ENCODE data around the gene SLC38A3. TPM values are rescaled to one million over a fixed set of nuclear protein-coding genes. Genes with fewer than 3 reads are reported as not detected.
A peak's percentile ranks its signal among the peaks of the same experiment; 100 is the strongest.
"Not testable (repeated sequence)": the region's sequence is repeated elsewhere in the genome, so short reads cannot be mapped to it uniquely, and the experiment has no call there.

The SLC38A3 gene
- total and polyA plus RNA-seq, 2 donors from 2014 or later, result 1.6 to 4.2 TPM

GRCh38 chr3:50226888-50227389 lies 21.9 kb downstream of the SLC38A3 start:
- peak in 2 of 5 donors; percentile 69 to 86 for DNase-seq
- TF ChIP-seq CTCF (IDR thresholded peaks at IDR 0.05; ENCODE audit: borderline replicate concordance, extremely low read depth, insufficient read depth), result no peak
- Histone ChIP-seq H3K27ac (ENCODE audit: low read depth in 2 of 2, low read length in 2 of 2) (peak overlapping the region in 1 of 2 donors; percentile 23), H3K9ac (ENCODE audit: low read length in 3 of 3) (peak overlapping the region; percentile 21 to 49 (median 33)), H3K9me3 (ENCODE audit: control insufficient read depth in 2 of 3, insufficient read depth in 1 of 3, low read length in 3 of 3) (no peaks in the 10 kb centered on the region), H3K4me1 (ENCODE audit: control insufficient read depth in 2 of 3, insufficient read depth in 2 of 3, low read depth in 1 of 3, low read length in 3 of 3) (peaks cover 0 to 21% (median 0%) of the 10 kb centered on the region in 3 donors), H3K27me3 (ENCODE audit: control insufficient read depth, insufficient read depth, low read length) (no peaks in the 10 kb centered on the region), H3K4me3 (ENCODE audit: low read length in 3 of 3) (peak overlapping the region; percentile 41 to 52 (median 44)), H3K36me3 (ENCODE audit: control insufficient read depth in 2 of 3, insufficient read depth in 3 of 3, low read length in 3 of 3) (no peaks in the 10 kb centered on the region)
- FAIRE-seq, result no peak
- intact Hi-C loops (cut with DNase I), result loop anchor here (5.0 kb wide), 1 partner anchor 45 kb away; no protein-coding TSS in a partner anchor

- H3K36me3 ChIP-seq (ENCODE audit: control insufficient read depth in 2 of 3, insufficient read depth in 3 of 3, low read length in 3 of 3), result no peaks in the 10 kb centered on the region
- H3K27me3 ChIP-seq (ENCODE audit: control insufficient read depth, insufficient read depth, low read length), result no peaks in the 10 kb centered on the region
- H3K9ac ChIP-seq (ENCODE audit: low read length in 3 of 3), result peak overlapping the region; percentile 27 to 92 (median 52)
- DNase-seq (peak; percentile 97 to 98 (median 98)), FAIRE-seq (no peak)
- H3K4me1 ChIP-seq (ENCODE audit: control insufficient read depth in 2 of 3, insufficient read depth in 2 of 3, low read depth in 1 of 3, low read length in 3 of 3), result peaks cover 0 to 18% (median 0%) of the 10 kb centered on the region in 3 donors
- intact Hi-C loops (cut with DNase I), result loop anchor here (5.0 kb wide), 1 partner anchor 45 kb away; no protein-coding TSS in a partner anchor
- peak overlapping the region; percentile 58 to 89 for H3K27ac ChIP-seq (ENCODE audit: low read depth in 2 of 2, low read length in 2 of 2)
- no peaks in the 10 kb centered on the region for H3K9me3 ChIP-seq (ENCODE audit: control insufficient read depth in 2 of 3, insufficient read depth in 1 of 3, low read length in 3 of 3)
- TF ChIP-seq CTCF (IDR thresholded peaks at IDR 0.05; ENCODE audit: borderline replicate concordance, extremely low read depth, insufficient read depth), result peak; percentile 88
- peak overlapping the region; percentile 63 to 90 (median 63) for H3K4me3 ChIP-seq (ENCODE audit: low read length in 3 of 3)
Measured at GRCh38 chr3:50227390-50228183, 22.5 kb downstream of the SLC38A3 start.

- intact Hi-C loops (cut with DNase I), result loop anchor here (5.0 kb wide), 1 partner anchor 44 kb away; no protein-coding TSS in a partner anchor
- H3K36me3 ChIP-seq (ENCODE audit: control insufficient read depth in 2 of 3, insufficient read depth in 3 of 3, low read length in 3 of 3); FAIRE-seq; H3K27me3 ChIP-seq (ENCODE audit: control insufficient read depth, insufficient read depth, low read length); H3K9me3 ChIP-seq (ENCODE audit: control insufficient read depth in 2 of 3, insufficient read depth in 1 of 3, low read length in 3 of 3): not testable (repeated sequence)
- peak overlapping the region; percentile 63 to 90 (median 63) for H3K4me3 ChIP-seq (ENCODE audit: low read length in 3 of 3)
- H3K4me1 ChIP-seq (ENCODE audit: control insufficient read depth in 2 of 3, insufficient read depth in 2 of 3, low read depth in 1 of 3, low read length in 3 of 3), result peaks cover 0 to 18% (median 0%) of the 10 kb centered on the region in 3 donors
- peak overlapping the region; percentile 58 to 89 for H3K27ac ChIP-seq (ENCODE audit: low read depth in 2 of 2, low read length in 2 of 2)
- H3K9ac ChIP-seq (ENCODE audit: low read length in 3 of 3), result peak overlapping the region in 1 of 3 donors; percentile 27
- DNase-seq, result peak in 1 of 5 donors; percentile 20
Measured at GRCh38 chr3:50228184-50228763, 23.2 kb downstream of the SLC38A3 start.

- H3K9ac ChIP-seq (ENCODE audit: low read length in 3 of 3), result no peak overlapping the region
- DNase-seq (no peak), FAIRE-seq (no peak)
- no peak for TF ChIP-seq CTCF (IDR thresholded peaks at IDR 0.05; ENCODE audit: borderline replicate concordance, extremely low read depth, insufficient read depth)
- H3K9me3 ChIP-seq (ENCODE audit: control insufficient read depth in 2 of 3, insufficient read depth in 1 of 3, low read length in 3 of 3), result no peaks in the 10 kb centered on the region
- H3K27me3 ChIP-seq (ENCODE audit: control insufficient read depth, insufficient read depth, low read length), result no peaks in the 10 kb centered on the region
- no peak overlapping the region for H3K4me3 ChIP-seq (ENCODE audit: low read length in 3 of 3)
- peaks cover 0 to 21% (median 0%) of the 10 kb centered on the region in 3 donors for H3K4me1 ChIP-seq (ENCODE audit: control insufficient read depth in 2 of 3, insufficient read depth in 2 of 3, low read depth in 1 of 3, low read length in 3 of 3)
- no peak overlapping the region for H3K27ac ChIP-seq (ENCODE audit: low read depth in 2 of 2, low read length in 2 of 2)
- intact Hi-C loops (cut with DNase I), result loop anchor here (5.0 kb wide), 1 partner anchor 43 kb away; no protein-coding TSS in a partner anchor
- no peaks in the 10 kb centered on the region for H3K36me3 ChIP-seq (ENCODE audit: control insufficient read depth in 2 of 3, insufficient read depth in 3 of 3, low read length in 3 of 3)
Measured at GRCh38 chr3:50229490-50229889, 24.4 kb downstream of the SLC38A3 start.
